Colonic mucosa (tissue), 4 donors: ENCODE measurements around the gene ATP2C2. TPM values are rescaled to one million over a fixed set of nuclear protein-coding genes. Genes with fewer than 3 reads are reported as not detected.

Experiments used
- DNase-seq: peaks from one replicate; pipeline ENCODE4 v3.0.0-alpha.2; 2020
- H3K27ac ChIP-seq: fragments of 200-600 bp; one replicate; pipeline ENCODE4 v1.8.0; 2021
- H3K27me3 ChIP-seq: fragments of 200-600 bp; one replicate; pipeline ENCODE4 v1.8.0; 2021
- H3K36me3 ChIP-seq: fragments of 200-600 bp; one replicate; pipeline ENCODE4 v1.8.0; 2021
- H3K4me1 ChIP-seq: fragments of 200-600 bp; one replicate; pipeline ENCODE4 v1.8.0; 2021; ENCODE audit warnings: mild to moderate bottlenecking
- H3K4me3 ChIP-seq: fragments of 200-600 bp; one replicate; pipeline ENCODE4 v1.8.0; 2021
- H3K9ac ChIP-seq, 2 donors: one replicate each; pipeline ENCODE4 v1.7.0; 2013; ENCODE audit warnings: control low read depth in 2 of 2, low read depth in 2 of 2, low read length in 2 of 2
- H3K9me3 ChIP-seq: fragments of 200-600 bp; one replicate; pipeline ENCODE4 v1.8.0; 2021
- intact Hi-C: fragments of 100-400 bp; cut with DNase I; formaldehyde crosslinking; loops from one replicate; pipeline ENCODE4 v1.14.1; 2022
- total RNA-seq, 2 donors: library from RNA; stranded (reverse); fragmentation: NEBNext Ultra II Directional in 1 of 2; extraction: Animal tissue kit (Norgen Biotek cat#: 25700) in 1 of 2; gene quantifications; one replicate each; pipeline ENCODE4 v1.2.1, GENCODE V29; 2021
- TF ChIP-seq, protein P1 (sequence below): fragments of 200-600 bp; IDR thresholded peaks from one replicate; pipeline ENCODE4 v1.8.0; 2022; ENCODE audit warnings: antibody characterized with exemption, mild to moderate bottlenecking
- donor health status: healthy.
- donor health status: DM: no; HTN: no; CAD: no.
- donor health status: DM: no; HTN: no; CAD: no.

The ATP2C2 gene
- total RNA-seq, 2 donors from 2014 or later = 126 to 220 TPM

DNA sequence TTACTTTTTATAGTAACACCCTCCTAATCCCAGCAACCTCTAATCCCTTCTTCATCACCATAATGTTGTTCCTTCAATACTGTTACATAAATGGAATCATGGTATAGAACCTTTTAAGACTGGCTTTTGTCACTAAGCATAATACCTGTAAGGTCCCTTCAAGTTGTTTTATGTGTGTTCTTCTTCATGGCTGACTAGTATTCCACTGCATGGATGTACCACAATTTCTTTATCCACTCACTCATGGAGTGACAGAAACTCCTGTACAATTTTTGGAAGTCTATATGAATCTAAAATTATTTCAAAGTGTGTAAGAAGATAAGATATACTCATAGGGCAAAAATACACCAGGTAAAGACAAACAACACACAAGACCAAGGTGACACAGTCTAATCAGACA, 99.4 kb downstream of the ATP2C2 start:
- no peaks in the 10 kb centered on the region for H3K9me3 ChIP-seq
- H3K4me1 ChIP-seq = no peaks in the 10 kb centered on the region
- no peaks in the 10 kb centered on the region for H3K27me3 ChIP-seq
- no peak overlapping the region for H3K27ac ChIP-seq
- DNase-seq = no peak
- TF ChIP-seq, protein P1, sequence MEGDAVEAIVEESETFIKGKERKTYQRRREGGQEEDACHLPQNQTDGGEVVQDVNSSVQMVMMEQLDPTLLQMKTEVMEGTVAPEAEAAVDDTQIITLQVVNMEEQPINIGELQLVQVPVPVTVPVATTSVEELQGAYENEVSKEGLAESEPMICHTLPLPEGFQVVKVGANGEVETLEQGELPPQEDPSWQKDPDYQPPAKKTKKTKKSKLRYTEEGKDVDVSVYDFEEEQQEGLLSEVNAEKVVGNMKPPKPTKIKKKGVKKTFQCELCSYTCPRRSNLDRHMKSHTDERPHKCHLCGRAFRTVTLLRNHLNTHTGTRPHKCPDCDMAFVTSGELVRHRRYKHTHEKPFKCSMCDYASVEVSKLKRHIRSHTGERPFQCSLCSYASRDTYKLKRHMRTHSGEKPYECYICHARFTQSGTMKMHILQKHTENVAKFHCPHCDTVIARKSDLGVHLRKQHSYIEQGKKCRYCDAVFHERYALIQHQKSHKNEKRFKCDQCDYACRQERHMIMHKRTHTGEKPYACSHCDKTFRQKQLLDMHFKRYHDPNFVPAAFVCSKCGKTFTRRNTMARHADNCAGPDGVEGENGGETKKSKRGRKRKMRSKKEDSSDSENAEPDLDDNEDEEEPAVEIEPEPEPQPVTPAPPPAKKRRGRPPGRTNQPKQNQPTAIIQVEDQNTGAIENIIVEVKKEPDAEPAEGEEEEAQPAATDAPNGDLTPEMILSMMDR = no peak
- no peak overlapping the region for H3K9ac ChIP-seq
- no peak overlapping the region for H3K4me3 ChIP-seq
- intact Hi-C loops = no loop called here
- H3K36me3 ChIP-seq = peaks cover 7% of the 10 kb centered on the region

DNA sequence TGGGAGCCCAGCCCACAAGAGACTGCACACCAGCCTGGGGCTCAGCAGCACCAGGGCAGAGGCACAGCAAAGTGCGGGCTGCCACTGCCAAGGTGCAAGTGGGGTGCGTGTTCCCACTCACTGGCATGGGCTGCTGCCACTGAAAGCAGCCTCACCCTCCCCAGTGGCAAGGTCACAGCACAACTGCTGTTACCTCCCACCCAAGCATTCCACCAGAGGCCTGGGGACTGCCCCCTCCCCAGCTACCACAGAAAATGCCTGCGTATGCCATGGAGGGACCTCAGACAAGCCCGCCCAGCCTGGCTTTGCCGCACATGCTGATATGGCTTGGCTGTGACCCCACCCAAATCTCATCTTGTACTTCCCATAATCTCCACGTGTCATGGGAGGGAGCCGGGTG, 103.0 kb downstream of the ATP2C2 start:
- Histone ChIP-seq H3K4me1 (no peaks in the 10 kb centered on the region), H3K4me3 (no peak overlapping the region), H3K27me3 (no peaks in the 10 kb centered on the region), H3K36me3 (no peaks in the 10 kb centered on the region), H3K9me3 (no peaks in the 10 kb centered on the region), H3K27ac (no peak overlapping the region), H3K9ac (no peak overlapping the region)
- TF ChIP-seq, protein P1 = no peak
- DNase-seq = no peak
- intact Hi-C loops = no loop called here

DNA sequence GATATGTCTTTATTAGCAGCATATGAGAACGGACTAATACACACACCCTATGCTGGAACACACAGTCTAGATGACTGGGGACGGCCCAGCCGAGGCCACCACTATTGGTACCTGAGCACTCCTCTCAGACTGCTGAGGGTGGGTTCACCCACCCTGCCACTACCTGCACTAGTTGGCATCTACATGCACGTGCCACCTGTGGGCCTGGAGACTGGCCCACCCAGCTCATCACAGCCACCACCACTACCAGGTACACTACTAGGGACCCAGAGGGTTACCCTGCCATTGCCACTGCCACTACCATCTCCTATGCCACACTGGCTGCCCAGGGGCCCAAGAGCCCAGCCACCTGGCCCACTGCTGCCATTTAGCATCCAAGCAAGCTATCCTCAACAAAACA, 103.6 kb downstream of the ATP2C2 start:
- H3K27ac ChIP-seq = no peak overlapping the region
- no peak for DNase-seq
- intact Hi-C loops = no loop called here
- H3K9me3 ChIP-seq = no peaks in the 10 kb centered on the region
- no peaks in the 10 kb centered on the region for H3K4me1 ChIP-seq
- TF ChIP-seq, protein P1 = no peak
- no peaks in the 10 kb centered on the region for H3K36me3 ChIP-seq
- no peak overlapping the region for H3K4me3 ChIP-seq
- no peaks in the 10 kb centered on the region for H3K27me3 ChIP-seq
- H3K9ac ChIP-seq = no peak overlapping the region

DNA sequence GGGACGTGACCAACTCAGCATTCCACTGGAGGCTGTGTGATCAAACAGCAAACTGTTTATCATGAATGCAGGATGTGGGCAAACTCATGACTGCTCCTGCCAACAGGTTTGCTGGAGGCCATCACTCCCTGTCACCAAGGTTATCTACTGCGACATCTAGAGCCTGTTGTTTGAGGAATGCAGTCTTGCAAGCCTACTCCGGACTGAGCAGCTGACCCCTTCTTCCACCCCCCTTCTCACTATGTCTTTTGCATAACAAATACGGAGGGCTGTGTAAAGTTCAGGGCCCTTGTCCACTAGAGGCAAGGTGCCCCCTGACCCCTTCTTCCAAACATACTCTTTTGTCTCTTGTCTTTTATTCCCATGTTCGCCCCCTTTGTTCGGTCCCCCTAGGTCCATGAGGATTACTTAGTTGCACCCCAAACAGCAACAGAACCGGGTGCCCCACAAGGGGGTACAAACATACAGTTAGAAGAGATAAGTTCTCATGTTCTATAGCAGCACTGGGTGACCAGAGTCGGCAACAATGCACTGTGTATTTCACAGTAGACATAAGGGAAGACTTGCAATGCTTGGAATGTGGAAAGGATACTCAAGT, 107.4 kb downstream of the ATP2C2 start:
- DNase-seq = no peak
- no peaks in the 10 kb centered on the region for H3K27me3 ChIP-seq
- no peaks in the 10 kb centered on the region for H3K36me3 ChIP-seq
- H3K4me1 ChIP-seq = no peaks in the 10 kb centered on the region
- H3K27ac ChIP-seq = no peak overlapping the region
- TF ChIP-seq, protein P1 = no peak
- H3K9ac ChIP-seq = no peak overlapping the region
- intact Hi-C loops = no loop called here
- no peaks in the 10 kb centered on the region for H3K9me3 ChIP-seq
- no peak overlapping the region for H3K4me3 ChIP-seq

DNA sequence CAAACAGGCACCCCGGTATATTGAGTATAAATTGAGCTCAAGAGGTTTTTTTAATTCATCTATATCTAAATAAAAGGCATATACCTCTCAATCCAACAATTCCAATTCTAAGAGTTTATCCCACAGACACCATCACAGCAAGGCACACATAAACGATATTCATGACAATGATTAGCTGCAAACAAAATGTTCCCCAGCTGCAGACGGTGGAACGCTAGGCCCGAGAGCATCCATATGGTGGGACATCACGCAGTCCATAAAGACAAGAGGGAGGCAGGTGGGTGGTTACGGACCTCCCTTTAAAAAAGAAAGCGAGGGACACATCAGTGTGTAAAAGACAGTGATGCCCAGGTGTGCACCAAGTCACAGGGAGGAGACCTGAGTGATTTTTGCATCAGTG, 108.1 kb downstream of the ATP2C2 start:
- intact Hi-C loops = no loop called here
- Histone ChIP-seq H3K9ac (no peak overlapping the region), H3K4me3 (no peak overlapping the region), H3K4me1 (no peaks in the 10 kb centered on the region), H3K36me3 (no peaks in the 10 kb centered on the region), H3K27me3 (no peaks in the 10 kb centered on the region), H3K9me3 (no peaks in the 10 kb centered on the region), H3K27ac (no peak overlapping the region)
- TF ChIP-seq, protein P1 = no peak
- no peak for DNase-seq
